ENCODE data around the gene HTR3B.

GRCh38 chr11:113885897-113886296 lies 18.7 kb upstream of the HTR3B start:
- TF ChIP-seq TAF1 (IDR thresholded peaks at IDR 0.05; ENCODE audit: borderline replicate concordance, low read depth, low read length) (no peak), ETV6 (conservative IDR thresholded peaks at IDR 0.05 in 1 of 2, IDR thresholded peaks at IDR 0.05 in 1 of 2; ENCODE audit: borderline replicate concordance in 1 of 2, low read depth in 1 of 2) (no peak), FOXK2 (IDR thresholded peaks at IDR 0.05) (no peak), CTCF (IDR thresholded peaks at IDR 0.05 in 2 of 3, conservative IDR thresholded peaks at IDR 0.05 in 1 of 3; ENCODE audit: control insufficient read depth in 2 of 3, extremely low read depth in 1 of 3, insufficient read depth in 1 of 3, low read depth in 3 of 3, low read length in 3 of 3) (no peak), ZBED1 (IDR thresholded peaks at IDR 0.05; ENCODE audit: borderline replicate concordance) (no peak), REST (IDR thresholded peaks at IDR 0.05; ENCODE audit: low read depth, low read length) (no peak)
- TF ChIP-seq, protein P1, sequence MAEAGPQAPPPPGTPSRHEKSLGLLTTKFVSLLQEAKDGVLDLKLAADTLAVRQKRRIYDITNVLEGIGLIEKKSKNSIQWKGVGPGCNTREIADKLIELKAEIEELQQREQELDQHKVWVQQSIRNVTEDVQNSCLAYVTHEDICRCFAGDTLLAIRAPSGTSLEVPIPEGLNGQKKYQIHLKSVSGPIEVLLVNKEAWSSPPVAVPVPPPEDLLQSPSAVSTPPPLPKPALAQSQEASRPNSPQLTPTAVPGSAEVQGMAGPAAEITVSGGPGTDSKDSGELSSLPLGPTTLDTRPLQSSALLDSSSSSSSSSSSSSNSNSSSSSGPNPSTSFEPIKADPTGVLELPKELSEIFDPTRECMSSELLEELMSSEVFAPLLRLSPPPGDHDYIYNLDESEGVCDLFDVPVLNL (IDR thresholded peaks at IDR 0.05; ENCODE audit: low read depth, low read length) = no peak
- TF ChIP-seq, protein P2, sequence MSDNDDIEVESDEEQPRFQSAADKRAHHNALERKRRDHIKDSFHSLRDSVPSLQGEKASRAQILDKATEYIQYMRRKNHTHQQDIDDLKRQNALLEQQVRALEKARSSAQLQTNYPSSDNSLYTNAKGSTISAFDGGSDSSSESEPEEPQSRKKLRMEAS (IDR thresholded peaks at IDR 0.05; ENCODE audit: low read depth, low read length) = no peak

All from GM12878 (cell line).